ENCODE measurements around the gene ADAMTSL5.
"Not testable (repeated sequence)": the region's sequence is repeated elsewhere in the genome, so short reads cannot be mapped to it uniquely, and the experiment has no call there.

- not testable (repeated sequence) for TF ChIP-seq CTCF (IDR thresholded peaks at IDR 0.05; ENCODE audit: low read length); EZH2 (IDR thresholded peaks at IDR 0.05; ENCODE audit: borderline replicate concordance, low read length)
Observed at GRCh38 chr19:1530856-1531255, 18.0 kb upstream of the ADAMTSL5 start.

All from OCI-LY1 (cell line).